HEK293T (cell line): ENCODE data around the gene MIPOL1.

Experiments used
- ELF4 ChIP-seq: fragments of 450-650 bp; IDR thresholded peaks from 2 replicates; pipeline ENCODE4 v1.6.1; 2017; ENCODE audit warnings: antibody characterized with exemption
- FOXA1 ChIP-seq: fragments of 450-650 bp; IDR thresholded peaks from 2 replicates; pipeline ENCODE4 v1.6.1; 2016; ENCODE audit warnings: mild to moderate bottlenecking
- FOXM1 ChIP-seq: fragments of 450-650 bp; IDR thresholded peaks from 2 replicates; pipeline ENCODE4 v1.6.1; 2017; ENCODE audit warnings: mild to moderate bottlenecking, borderline replicate concordance
- HDGF ChIP-seq: fragments of 450-650 bp; IDR thresholded peaks from 2 replicates; pipeline ENCODE4 v1.6.1; 2017; ENCODE audit warnings: antibody characterized with exemption, borderline replicate concordance
- SP1 ChIP-seq: fragments of 450-650 bp; IDR thresholded peaks from 2 replicates; pipeline ENCODE4 v1.6.1; 2017
- SUZ12 ChIP-seq: fragments of 450-650 bp; IDR thresholded peaks from 2 replicates; pipeline ENCODE4 v1.6.1; 2016; ENCODE audit warnings: mild to moderate bottlenecking
- TARDBP ChIP-seq: fragments of 450-650 bp; IDR thresholded peaks from 2 replicates; pipeline ENCODE4 v1.6.1; 2016

- TF ChIP-seq SP1 (no peak), HDGF (no peak), TARDBP (no peak), FOXM1 (no peak), FOXA1 (no peak), ELF4 (no peak), SUZ12 (no peak)
Observed at GRCh38 chr14:37275963-37276362, 78.2 kb downstream of the MIPOL1 start.
